ENCODE data around the gene CCSER1.
"Not testable (repeated sequence)": the region's sequence is repeated elsewhere in the genome, so short reads cannot be mapped to it uniquely, and the experiment has no call there.

CCSER1 gene

DNA sequence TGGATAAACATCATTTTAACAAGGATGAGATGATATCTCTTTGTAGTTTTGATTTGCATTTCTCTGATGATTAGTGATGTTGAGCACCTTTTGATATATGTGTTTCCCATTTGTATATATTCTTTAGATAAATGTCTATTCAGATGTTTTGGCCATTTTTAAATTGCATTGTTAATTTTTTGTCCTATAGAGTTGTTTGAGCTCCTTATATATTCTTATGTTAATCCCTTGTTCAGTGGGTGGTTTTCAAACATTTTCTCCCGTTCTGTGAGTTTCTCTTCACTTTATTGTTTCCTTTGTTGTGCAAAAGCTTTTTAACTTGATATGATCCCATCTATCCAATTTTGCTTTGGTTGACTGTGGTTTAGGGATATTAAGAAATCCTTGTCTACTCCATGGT, 606.0 kb downstream of the CCSER1 start:
- DNase-seq: no peak

- DNase-seq: no peak
Observed at GRCh38 chr4:90745176-90745575, 618.0 kb downstream of the CCSER1 start.

DNA sequence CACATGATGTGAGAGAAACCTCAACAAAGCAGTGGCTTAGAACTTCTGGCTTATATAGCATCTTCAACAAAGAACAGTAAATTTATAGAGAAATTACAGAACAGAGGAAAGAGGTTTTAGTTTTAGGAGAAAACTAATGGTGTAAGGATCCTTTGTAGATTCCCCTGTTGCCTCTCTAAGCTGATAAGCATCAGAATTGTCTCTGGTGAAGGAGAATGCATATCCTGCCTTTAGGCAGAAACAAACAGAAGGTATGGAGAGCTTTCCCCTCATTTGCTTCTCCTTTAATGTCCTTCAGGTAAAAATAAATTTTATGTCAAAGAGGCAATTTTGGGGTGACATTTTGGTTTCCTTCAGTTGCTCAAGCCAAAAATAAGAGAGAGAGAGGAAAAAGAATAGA, 625.9 kb downstream of the CCSER1 start:
- no peak for DNase-seq

DNA sequence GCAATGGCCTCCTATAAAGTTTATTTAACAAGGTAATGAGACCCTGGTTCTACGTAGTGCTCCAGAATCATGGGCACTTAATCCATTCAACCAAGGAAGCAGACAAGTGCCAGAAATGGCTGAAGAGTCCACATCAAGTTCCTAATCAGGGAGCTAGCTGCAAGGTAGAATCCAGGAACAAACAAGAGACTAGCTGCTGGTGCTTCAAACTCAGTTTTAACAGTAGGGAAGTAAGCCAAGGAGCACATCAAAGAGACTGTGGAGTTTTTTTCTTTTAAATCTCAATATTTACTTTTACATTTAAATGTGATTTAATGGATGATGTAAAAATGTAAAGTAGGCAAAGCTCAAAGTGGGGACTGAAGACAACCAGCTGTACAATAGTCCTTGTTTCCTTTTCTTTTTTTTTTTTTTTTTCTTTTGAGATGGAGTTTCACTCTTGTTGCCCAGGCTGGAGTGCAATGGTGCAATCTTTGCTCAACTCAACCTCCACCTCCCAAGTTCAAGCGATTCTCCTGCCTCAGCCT, 630.4 kb downstream of the CCSER1 start:
- DNase-seq: no peak

DNA sequence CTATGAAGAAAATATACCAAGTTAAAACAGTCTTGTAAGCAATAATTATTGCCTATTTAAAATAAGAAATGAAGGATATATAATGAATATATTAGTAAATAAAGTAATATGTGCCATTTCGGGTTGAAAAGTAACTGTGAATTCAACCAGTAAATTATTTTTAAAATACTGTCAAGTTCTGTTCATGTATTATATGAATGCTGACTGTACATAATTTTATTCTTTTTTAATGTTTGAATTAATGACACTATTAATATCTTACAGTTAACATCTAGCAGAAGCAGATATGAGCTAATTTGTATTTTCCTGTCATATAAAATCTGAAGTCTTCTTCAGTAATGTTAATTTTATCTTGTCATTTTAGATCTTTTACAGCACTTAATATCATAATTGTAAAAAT, 632.9 kb downstream of the CCSER1 start:
- DNase-seq: no peak

- DNase-seq: no peak
Observed at GRCh38 chr4:90766837-90767236, 639.6 kb downstream of the CCSER1 start.

DNA sequence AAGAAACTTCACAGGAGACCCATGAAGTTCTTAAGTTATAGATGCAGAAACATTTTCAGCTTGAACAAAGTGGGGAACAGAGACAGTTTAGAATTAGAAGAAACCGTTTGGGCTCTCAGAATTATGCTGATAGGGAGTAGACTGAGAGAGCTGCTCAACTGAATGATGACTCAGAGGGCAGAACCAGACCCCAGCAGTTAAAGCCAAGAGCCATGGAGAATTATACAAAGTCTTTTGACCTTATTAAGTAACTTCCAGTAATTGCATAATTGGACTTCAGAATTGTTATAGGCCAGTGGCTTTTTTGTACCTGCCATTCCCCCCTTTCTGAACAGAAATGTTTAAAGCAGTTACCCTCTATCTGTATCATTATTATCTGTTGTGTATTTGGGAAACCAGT, 642.1 kb downstream of the CCSER1 start:
- DNase-seq: no peak

DNA sequence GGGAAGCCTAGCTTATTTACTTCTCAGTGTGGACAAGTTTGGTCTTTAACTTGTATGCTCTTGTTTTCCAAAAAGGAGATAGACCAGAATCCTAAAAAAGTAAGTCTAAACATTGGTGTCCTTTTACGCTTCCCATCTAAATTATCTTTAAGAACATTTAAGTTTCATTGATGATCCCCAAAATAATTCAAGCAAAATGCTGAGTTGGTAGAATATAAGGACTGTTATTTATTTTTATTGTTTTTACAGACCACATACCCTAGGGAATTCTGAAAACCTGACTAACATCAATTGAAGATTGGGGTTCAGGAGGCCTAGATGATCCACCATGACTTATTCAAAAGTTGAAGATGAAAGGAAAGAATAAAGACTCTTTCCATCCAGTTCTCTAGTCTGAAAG, 653.0 kb downstream of the CCSER1 start:
- DNase-seq: no peak

GRCh38 chr4:90786602-90787001, 659.4 kb downstream of the CCSER1 start:
- DNase-seq: no peak

- no peak for DNase-seq
Observed at GRCh38 chr4:90792696-90793095, 665.5 kb downstream of the CCSER1 start.

DNA sequence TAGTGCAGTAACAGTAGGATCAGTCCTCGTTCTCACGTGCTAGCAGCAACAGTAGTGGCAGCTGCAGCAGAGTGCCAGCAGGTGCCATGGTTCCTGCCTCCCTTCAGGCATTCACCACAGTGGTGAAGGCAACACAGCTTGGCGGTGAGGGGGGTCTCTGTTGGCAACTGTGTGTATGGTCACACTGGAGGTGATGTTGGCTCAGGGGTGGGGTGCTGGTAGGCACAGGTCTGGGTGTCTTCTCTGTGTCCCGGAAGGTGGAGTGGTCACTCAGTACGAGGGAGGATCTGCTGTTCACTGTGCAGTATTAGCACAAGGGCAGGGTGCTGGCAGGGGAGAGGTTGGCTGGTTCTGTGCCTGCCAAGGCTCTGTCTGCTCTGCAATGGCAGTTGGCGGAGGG, 671.8 kb downstream of the CCSER1 start:
- DNase-seq: no peak

DNA sequence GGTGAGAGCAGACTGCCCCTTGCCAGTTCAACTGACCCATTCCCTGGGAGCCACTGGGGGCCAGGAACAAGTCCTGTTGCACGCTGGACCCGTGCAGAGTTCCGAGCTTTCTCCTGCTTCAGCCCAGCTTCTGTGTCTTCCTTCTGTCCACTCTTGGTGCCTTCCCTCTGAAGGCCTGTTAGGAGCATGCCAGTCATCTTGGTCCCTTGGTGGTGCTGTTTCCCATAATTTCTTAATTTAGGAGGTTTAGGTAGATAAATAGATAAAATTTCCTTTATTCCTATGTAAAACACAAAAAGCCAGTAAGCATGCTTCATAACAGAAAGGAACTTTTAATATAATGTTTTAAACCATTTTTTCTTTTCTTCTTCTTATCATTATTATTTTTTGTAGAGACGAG, 672.7 kb downstream of the CCSER1 start:
- DNase-seq: no peak

GRCh38 chr4:90815569-90815968, 688.4 kb downstream of the CCSER1 start:
- no peak for DNase-seq

- DNase-seq: no peak
Observed at GRCh38 chr4:90816754-90817153, 689.6 kb downstream of the CCSER1 start.

DNA sequence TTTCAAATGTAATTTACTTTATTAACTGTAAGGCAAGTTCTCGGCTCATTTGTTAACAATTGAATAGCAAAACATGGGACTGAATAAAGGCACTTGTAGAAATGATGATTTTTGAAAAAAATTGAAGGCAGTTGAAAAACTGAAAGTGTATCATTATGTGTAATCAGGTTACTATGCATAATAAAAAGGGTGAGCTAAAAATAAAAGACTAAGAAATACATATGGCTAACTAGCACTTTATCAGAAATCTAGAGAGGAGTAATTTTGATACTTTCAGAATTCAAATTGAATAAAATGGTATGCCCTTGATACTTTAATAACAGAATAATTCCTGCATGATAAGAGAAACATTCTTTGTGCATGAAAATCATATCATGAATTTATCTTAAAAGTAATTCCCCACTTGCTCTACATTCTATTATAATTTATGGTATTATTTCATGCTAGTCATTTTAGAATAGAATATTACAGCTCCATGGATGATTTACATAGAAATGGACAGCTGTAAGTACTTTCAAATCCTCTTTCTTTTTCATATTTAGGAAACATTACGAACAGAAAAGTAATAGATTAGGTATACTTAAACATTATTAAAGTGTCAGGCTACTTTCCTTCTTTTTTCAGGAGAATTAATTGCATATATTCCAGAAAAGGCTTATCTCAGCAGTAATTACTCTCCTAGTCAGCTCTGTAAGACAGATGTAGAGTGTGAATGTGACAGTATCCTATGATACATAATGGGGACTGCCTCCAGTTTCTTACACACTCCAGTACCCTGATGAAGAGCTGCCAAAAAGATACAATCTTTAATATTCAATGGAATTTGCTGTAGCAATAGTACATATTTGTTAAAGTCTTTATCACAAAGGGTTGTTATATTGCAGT, 697.3 kb downstream of the CCSER1 start:
- no peak for DNase-seq

GRCh38 chr4:90825849-90826248, 698.7 kb downstream of the CCSER1 start:
- no peak for DNase-seq

GRCh38 chr4:90833706-90834105, 706.5 kb downstream of the CCSER1 start:
- DNase-seq: no peak

- no peak for DNase-seq
Observed at GRCh38 chr4:90837241-90837640, 710.0 kb downstream of the CCSER1 start.

- not testable (repeated sequence) for DNase-seq
Observed at GRCh38 chr4:90838859-90839258, 711.7 kb downstream of the CCSER1 start.

DNA sequence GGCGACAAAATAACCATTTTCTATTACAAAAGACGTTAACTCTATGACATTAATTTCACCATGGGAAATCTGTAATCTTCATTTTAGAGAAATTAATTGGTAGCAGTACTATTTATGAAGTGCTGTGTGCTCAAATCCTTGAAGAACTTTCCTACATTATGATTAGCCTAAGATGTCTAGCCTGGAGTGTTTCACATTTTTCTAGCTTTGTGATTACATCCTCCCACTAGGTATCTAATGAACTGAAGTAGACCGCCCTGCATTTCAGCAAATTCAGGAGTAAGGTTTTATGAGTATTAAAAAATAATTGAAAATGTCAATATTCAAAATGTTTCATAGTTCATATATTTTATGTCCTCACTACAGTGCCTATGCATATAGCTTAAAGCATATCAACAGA, 713.1 kb downstream of the CCSER1 start:
- DNase-seq: no peak

DNA sequence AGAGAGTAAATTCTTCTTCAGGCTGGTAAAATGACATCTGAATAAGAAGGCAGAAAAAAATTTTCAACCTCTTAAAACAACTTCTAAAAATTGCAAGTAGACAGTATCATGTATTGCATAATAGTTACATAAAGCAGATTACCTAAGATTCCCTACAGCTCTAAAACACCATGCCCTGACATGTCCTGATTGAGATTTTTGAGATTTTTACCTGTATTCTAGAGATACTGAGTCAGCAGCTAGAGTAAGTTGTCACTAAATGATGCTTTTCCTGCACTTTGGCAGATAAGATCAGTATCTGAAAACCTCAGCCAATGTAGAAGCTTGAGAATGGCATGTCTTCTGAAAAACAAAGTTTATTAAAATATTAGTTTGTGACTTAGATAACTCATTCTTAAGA, 713.6 kb downstream of the CCSER1 start:
- no peak for DNase-seq

DNA sequence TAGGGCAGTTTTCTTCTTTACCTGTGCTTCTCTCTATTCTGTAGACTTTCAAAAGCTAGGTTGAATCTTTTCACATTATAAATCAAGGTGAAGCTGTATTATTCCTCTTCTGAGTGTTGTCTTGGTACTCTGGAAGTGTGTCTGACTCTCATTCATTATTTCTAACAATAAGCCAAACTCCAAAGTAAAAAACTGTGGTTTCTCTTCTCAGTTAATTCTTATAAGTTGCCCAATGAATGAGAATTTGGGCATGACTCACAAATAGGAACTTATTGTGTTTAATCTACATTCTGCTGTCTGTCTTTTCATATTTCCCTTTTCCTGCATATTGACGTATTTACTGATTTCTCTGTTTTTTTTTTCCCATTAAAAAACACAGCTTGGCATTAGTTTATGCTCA, 714.5 kb downstream of the CCSER1 start:
- DNase-seq: no peak

- DNase-seq: no peak
Observed at GRCh38 chr4:90842960-90843359, 715.8 kb downstream of the CCSER1 start.

GRCh38 chr4:90844241-90844640, 717.0 kb downstream of the CCSER1 start:
- no peak for DNase-seq

- DNase-seq: no peak
Observed at GRCh38 chr4:90845777-90846176, 718.6 kb downstream of the CCSER1 start.
